RPMI7951 (cell line): ENCODE results near the gene KCNH6. TPM values are rescaled to one million over a fixed set of nuclear protein-coding genes. Genes with fewer than 3 reads are reported as not detected.

Source experiments
- DNase-seq: peaks from one replicate; pipeline ENCODE4 v3.0.0-alpha.2; 2012; ENCODE audit warnings: low read depth
- total RNA-seq: library from RNA; depleted of rRNA; stranded (reverse); fragments of >200 nt; shearing (Covaris generic); gene quantifications from 2 replicates; pipeline ENCODE4 v1.2.3, GENCODE V29; 2014

KCNH6 gene
- total RNA-seq, 1 experiment from 2014 or later = not detected

DNA sequence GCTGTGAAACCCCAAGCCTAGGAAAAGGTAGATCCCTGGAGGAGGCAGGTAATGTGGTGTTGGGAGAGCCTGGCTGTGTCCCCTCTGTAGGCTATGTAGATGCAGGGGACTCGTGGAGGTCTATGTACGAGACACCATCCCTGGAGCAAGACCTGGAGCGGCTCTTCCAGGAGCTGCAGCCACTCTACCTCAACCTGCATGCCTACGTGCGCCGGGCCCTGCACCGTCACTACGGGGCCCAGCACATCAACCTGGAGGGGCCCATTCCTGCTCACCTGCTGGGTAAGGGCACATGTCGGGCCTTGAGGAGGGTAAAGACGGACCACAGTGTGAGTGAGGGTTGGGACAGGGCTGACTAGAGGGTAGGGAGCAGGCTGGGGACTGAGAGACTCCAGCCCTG, 34.3 kb upstream of the KCNH6 start:
- no peak for DNase-seq

DNA sequence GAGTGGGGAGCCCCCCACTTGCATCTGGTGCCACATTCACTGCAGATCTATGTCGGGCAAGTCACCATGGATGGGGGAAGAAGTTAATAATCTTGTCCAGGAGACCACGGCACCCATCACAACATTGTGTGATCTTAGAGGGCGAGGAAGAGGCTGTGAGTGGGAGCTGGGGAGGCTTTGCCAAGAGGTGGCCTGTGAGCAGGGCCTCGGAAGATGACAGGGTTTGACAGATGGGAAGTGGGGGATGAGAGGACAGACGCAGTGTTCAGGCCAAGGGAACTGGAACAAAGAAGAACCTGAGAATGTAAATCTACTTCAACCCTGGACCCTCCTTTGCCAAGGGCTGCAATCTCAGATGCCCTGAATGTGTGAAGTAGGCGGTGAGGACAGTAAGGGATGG, 33.9 kb upstream of the KCNH6 start:
- no peak for DNase-seq

DNA sequence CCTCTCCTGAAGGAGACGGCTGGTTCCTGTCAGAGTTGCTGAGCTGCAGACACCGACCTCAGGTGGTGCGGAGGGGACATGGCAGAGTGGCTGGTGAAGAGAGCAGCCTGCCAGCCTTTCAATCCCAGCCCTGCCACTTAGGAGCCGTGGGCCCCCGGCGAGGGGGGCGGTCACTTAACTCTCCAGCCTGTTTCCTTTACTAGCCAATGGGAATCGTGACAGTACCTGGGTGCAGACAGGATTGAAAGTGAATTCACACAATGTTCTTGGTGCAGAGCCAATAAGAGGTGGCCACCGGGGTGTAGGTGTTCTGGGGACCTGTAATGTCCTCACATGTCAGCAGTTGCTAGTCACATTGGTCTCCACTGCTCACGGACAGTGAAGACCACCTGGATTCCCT, 32.8 kb upstream of the KCNH6 start:
- DNase-seq = no peak

DNA sequence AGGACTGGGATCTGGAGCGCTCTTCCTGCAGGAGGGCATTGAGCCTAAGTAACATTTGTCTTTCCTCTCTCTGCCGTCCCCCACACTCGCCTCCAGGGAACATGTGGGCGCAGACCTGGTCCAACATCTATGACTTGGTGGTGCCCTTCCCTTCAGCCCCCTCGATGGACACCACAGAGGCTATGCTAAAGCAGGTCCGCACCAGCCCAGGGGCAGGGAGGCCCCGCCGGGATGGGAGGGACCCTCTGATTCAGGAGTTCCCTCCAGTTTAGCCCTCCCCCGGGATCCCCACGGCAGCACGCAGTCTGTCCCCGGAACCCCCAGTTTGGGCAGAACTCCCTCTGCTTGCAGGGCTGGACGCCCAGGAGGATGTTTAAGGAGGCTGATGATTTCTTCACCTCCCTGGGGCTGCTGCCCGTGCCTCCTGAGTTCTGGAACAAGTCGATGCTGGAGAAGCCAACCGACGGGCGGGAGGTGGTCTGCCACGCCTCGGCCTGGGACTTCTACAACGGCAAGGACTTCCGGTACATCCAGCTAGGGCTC, 32.2 kb upstream of the KCNH6 start:
- no peak for DNase-seq

DNA sequence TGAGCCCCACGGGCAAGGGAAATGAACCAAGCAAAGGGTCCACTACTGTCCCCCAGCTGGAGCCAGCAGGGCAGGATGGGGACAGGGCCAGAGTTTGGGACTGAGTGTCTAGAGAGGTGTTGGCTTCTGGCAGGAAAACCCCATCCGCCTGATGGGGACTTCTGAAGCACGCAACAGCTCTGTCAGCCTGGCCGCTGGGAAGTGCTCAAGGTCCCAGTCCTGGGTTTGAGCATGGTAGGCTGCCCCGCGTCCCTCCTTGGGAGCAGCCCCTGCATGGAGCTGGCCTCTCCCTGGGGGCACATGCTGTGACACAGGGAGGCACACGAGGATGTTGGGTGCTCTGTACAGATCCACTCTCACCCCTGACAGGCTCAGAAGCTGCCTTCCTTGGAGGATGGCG, 31.7 kb upstream of the KCNH6 start:
- no peak for DNase-seq

DNA sequence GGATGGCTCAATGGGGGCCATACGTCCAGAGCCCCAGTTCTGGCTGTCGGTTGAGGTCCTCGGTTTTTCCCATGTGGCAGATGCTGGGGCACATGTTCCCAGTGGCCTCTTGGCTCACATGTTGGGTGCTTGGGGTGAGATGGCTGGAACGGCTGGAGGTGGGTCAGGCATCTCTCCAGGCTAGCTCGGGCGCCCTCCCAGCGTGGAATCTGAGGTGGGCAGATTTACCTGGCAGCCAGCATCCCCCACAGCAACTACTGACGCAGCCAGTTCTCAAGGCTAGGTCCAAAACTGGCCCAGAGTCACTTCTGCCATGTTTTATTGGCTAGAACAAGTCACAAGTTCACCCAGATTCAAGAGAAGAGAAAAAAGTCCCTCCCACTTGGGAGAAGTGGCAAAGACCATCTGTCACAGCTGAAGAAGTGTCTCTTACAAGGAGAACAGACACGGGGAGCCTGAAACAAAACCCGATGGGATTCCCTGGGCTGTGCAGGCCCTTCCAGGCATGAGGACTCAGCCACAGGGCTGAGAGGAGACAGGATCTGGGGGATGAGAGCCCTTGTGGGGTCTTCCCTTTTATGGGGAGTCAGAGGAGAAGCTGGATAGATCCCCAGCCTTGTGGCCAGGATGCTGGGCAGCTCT, 31.1 kb upstream of the KCNH6 start:
- DNase-seq = no peak

DNA sequence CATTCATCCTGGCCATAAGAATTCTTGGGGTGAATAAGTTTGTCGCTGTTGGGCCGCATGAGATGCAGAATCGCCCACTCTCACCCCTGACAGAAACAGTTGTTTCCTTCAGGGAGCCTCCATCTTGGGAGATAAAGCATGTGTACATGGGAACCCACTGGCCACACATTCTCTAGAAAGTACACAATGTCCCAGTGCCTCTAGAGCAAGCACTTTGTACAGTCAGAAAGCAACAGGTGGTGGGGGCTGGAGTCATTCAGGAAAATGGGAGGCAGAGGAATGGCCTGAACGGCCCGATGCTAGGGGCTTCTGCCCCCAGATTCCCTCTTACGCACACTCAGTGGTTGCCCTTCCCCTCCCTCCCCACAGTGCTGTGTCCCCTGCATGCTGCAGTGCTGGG, 30.2 kb upstream of the KCNH6 start:
- no peak for DNase-seq

DNA sequence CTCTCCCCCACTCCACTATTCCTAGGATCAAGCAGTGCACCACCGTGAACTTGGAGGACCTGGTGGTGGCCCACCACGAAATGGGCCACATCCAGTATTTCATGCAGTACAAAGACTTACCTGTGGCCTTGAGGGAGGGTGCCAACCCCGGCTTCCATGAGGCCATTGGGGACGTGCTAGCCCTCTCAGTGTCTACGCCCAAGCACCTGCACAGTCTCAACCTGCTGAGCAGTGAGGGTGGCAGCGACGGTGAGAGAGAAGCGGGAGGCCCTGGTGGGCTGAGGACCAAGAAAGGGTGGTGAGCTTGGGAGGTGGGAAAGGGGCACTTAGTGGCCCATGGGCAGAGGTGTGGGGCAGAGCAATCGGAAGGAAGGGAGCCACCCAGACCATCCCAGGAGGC, 29.7 kb upstream of the KCNH6 start:
- DNase-seq = no peak

DNA sequence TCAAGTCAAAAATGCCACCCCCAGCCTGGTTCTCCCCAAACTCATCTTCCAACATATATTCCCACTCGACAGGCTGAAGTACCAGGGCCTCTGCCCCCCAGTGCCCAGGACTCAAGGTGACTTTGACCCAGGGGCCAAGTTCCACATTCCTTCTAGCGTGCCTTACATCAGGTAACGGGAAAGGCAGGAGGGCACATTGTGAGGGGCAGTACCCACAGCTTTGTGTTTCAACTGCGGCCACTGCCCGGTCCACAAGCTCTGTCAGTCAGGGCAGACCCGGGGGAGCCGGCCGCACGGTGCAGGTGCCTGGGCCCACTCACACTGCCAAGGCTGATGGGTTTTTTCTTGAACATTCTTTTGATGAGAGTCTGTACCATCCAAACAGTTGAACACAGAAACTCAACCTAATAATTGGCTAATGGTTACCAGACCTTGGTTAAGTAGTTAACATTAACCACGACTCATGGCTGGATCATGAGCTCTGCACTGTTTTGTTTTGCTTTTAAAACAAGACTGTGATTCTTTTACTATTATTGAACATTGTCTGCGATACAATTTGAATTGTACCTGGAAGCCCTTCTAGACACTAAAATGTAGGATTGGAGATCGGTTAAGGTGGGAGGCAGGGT, 28.7 kb upstream of the KCNH6 start:
- no peak for DNase-seq

DNA sequence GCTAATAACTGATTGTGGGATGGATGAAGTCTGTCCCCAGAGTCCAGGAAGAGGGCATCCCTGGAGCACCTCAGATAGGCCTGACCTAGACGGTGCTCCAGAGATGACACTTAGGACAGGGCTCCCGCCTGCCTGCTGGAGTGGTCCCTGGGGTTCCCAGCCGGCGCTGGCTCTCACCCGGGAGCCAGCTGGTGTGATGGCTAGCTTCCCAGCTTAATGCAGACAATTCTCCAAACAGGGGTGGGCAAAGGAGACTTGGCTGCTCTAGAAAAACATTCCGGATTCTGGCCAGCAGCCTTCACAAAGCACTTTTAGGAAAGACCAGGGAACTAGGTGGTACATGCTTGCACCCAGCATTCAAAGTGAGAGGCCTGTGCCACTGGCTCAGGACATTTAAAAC, 27.7 kb upstream of the KCNH6 start:
- DNase-seq = no peak

DNA sequence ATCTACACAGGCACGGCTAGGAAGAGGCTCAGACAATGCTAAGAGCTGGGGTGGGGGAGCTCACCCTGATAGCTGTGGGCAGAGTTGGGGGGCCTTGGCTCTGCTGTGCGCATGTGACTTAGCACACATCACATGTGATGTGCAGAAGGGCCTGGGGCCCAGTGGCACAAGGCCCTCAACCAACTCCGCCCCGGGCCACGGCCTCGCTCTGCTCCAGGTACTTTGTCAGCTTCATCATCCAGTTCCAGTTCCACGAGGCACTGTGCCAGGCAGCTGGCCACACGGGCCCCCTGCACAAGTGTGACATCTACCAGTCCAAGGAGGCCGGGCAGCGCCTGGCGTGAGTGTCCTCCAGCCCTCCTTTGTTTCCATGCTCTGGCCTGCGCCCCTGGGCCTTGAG, 27.0 kb upstream of the KCNH6 start:
- DNase-seq = no peak

DNA sequence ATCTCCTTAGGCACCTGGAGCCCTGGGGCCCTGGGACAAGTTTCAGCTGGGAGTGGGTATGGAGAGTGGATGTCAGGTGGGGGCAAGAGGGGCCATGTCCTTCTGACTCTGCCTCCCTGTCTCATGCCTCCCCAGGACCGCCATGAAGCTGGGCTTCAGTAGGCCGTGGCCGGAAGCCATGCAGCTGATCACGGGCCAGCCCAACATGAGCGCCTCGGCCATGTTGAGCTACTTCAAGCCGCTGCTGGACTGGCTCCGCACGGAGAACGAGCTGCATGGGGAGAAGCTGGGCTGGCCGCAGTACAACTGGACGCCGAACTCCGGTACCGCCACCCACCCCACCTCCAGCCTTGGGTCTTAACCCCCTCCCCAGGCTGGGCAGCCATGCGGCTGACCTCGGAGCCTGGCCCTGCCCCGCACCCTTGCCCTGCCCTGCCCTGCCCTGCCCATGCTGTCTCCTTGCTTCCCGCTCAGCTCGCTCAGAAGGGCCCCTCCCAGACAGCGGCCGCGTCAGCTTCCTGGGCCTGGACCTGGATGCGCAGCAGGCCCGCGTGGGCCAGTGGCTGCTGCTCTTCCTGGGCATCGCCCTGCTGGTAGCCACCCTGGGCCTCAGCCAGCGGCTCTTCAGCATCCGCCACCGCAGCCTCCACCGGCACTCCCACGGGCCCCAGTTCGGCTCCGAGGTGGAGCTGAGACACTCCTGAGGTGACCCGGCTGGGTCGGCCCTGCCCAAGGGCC, 26.3 kb upstream of the KCNH6 start:
- DNase-seq = no peak

DNA sequence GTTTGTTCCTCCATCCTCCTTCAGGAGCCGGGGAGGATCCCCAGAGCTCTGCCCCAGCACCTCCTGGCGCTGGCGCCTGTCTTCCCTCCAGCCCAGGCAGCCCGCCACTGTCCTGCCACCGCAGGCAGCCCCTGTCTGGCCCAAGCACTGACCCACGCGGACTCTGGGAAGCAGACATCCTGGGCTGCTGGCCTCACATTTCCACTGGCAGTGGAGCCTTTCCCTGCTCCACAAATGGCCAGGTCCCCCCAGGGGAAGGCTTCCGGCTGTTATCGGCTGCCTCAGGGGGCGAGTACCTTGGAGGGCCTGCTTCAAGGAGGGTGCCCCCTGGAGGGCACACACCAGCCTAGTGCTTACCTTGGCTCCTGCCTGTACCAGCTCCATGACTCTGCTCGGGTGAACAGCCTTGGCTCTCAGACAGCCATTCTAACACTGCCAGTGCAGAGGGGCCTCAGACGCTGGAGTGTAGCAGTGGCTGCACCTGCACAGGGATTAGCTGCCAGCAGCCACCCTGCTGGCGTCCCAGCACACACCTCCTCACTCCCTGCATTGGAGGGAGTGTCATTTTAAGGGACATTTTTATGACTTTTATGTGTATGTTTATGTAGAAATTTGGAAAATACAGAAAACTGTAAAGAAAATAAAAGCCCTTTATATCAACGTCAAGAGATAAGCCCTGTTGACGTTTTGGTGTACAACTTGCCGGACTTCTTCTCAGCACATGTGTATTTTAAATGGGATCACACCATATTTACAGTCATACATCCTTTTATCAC, 25.3 kb upstream of the KCNH6 start:
- no peak for DNase-seq

DNA sequence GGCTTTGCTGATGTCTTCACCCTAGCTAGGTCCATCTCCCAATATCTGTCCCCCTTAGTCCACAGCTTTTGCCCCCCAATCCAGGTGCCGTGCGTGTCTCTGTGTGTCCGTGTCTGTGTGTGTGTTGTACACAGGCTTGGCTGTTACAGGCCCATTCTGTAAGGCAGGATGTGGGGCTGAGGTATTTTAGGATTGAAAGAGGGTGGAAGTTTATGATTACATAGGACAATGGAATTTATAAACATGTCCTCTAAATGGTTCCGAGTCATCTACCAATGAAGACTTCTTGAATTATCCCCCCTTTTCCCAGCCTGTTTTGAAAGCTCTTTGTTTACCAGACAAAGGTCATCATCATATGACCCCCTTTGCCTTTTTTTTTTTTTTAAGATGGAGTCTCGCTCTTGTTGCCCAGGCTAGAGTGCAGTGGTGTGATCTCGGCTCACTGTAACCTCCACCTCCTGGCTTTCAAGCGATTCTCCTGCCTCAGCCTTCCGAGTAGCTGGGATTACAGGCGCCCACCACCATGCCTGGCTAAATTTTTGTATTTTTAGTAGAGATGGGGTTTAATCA, 24.4 kb upstream of the KCNH6 start:
- no peak for DNase-seq

DNA sequence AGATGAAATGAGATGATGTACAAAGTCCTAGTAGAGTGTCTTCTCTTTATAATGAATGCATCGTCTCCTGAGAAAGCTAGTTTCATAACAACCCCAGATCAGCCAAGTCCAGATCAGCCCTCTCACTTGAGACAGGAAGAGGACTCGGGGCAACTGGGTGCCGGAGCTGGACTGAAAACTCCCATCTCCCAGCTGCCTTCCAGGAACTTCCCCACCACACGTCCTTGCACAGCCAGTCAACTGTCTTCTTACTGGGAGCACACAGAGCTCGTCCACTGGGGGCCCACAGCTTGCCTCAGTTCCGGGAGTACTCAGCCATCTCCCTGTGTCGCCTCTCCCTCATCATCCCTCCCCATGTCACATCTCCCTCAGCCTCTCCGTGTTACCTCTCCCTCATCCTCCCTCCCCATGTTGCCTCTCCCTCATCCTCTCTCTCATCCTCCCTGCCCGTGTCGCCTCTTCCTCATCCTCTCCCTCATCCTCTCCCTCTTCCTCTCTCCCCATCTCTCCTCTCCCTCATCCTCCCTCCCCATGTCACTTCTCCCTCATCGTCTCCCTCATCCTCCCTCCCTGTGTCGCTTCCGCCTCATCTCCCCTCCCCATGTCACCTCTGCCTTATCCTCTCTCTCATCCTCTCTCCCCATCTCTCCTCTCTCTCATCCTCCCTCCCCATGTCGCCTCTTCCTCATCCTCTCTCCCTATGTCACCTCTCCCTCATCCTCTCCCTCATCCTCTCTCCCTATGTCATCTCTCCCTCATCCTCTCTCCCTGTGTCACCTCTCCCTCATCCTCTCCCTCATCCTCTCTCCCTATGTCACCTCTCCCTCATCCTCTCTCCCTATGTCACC, 22.4 kb upstream of the KCNH6 start:
- no peak for DNase-seq

DNA sequence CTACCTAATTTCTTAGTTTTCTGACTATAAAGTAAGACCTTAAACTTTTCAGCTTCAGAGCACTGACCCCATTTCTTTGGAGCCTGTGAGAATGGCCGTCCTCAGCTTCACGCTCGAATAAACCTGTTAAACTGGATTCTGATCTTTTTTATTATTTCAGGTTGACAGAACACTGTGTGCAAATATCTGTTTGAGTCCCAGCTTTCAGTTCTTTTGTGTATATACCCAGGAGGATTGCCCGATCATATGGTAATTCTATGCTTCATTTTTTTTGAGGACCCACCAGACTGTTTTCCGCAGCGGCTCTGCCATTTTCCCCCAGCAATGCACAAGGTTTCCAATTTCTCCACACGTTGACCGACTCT, 19.8 kb upstream of the KCNH6 start:
- no peak for DNase-seq

DNA sequence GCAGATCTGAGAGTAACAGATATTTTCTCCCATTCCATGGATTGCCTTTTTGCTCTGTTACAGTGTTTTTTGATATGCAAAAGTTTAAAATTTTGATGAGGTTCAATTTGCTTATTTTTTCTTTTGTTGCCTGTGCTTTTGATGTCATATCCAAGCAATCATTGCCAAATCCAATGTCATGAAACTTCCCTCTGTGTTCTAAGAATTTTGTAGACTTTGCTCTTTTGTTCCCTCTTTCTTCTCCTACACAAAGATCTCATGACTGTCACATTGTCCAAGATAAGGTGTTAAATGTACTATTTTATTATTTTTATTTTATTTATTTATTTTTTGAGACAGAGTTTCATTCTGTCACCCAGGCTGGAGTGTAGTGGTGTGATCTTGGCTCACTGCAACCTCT, 18.9 kb upstream of the KCNH6 start:
- DNase-seq = no peak

DNA sequence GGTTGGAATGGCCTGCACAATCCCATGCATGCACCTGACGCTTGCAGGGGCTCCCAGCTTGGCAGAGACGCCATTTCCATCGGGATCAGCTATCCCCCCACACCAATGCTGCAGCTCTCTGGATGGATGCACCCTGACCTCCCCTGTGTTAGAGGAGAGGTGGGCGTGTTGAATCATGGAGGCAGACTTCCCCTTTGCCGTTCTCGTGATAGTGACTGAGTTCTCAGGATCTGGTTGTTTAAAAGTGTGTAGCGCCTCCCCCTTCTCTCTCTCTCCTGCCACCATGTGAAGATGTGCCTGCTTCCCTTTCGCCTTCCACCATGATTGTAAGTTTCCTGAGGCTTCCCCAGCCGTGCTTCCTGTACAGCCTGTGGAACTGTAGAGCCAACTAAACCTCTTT, 17.8 kb upstream of the KCNH6 start:
- no peak for DNase-seq

DNA sequence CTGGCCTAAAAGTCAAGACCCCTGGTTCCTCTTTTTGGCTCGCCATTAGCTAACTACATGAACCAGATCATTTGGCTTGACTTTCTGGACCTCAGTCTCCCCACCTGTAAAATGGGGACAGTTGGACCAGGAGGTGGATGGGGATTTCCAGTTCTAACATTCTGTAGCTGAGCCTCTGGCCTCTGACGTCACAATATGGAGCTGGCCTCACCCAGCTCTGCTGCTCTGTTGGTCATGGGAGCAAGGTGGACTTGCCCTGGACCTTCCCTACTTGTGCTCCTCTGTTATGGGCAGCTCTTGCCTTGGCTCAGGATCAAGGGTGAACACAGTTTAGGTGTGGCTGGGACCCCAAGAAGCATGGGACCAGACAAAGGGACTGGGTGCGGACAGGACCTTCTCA, 16.5 kb upstream of the KCNH6 start:
- DNase-seq = no peak

DNA sequence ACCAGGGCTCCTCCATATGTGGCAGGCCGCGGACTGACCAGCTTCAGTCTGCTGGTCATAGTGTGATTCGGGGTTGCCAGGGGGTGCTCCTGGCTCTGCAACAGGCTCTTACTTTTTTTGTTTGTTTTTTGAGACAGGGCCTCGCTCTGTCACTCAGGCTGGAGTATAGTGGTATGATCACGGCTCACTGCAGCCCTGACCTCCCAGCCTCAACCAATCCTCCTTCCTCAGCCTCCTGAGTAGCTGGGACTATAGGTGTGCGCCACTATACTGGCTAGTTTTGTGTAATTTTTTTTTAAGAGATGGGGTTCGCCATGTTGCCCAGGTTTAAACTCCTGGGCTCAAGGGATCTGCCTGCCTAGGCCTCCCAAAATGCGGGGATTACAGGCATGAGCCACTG, 11.8 kb upstream of the KCNH6 start:
- no peak for DNase-seq

DNA sequence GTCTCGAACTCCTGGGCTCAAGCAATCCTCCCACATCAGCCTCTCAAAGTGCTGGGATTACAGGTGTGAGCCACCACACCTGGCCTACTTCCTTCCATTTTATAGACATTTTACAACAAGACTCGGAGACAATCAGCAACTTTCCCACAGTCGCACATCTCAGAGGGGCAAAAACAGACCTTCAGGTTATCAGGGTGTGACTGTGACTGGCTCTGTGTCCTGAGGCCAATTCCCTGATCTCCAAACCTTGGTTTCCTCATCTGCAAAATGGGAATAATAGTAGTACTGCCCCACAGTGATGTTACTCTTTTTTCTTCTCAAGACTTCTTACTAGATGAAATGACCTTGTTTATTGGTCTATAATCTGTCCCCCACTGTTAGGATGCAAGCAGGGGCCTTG, 10.8 kb upstream of the KCNH6 start:
- DNase-seq = no peak
